HG02623 (cell line): ENCODE data around the gene P2RY6.

Experiments used
- ATAC-seq: cut with Tn5 transposase; IDR thresholded peaks from one replicate; pipeline ENCODE4 v1.9.1; 2021; ENCODE audit warnings: moderate library complexity; ENCODE audit not compliant: unreplicated experiment

Gene P2RY6

DNA sequence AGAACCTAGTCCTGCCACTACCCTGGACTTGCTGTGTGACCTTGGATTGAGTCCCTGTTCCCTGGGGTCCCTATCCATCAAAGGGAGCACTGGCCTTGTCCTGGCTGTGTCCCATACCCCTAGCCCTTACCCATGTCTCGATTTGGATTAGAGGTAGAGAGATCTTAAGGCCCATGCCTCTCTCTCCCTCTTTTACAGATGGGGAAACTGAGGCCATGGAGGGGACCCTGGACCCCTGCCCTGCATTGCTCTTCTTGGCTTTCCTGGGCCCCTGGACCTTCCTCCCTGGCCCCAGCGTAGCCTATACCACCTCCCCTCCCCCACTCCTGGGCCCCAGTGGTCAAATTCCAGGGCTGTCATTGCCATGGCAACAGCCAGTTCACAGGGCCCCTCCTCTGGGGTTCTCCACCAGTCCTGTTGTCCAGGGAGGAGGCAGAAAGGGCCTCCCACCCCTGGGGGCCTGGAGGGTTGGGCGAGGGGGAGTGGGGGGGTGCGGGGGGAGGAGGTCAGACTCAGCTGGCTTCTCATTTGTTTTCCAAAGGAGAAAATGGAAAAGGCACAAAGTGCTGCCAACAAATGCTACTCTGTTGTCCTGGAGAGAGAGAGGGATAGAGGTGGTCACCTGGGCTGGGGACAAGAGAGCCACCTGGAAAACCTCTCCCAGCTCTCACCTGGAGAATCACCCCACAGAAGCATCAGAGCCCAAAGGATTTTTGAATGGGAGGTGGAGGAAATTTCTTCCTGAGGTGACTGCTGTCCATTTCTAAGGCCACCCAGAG lies 59.2 kb downstream of the P2RY6 start:
- ATAC-seq = no peak

DNA sequence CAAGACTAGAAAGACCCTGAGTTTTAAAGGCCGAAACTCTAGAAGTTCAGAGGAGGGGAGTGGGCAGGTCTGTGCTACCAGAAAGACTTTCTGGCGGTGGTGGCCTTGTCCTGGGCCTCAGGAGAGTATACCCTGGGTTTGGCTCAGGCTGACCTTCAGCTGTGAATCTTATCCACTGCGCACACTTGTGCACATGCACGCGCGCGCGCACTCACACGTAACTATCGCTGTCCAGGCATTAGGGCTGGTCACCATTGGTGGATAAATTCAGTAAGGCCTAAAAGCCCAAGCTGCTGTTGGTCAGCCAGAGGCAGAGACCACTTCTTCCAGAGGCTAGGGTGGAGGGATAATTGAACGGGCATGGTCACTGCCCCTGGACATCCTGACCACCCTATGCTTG lies 61.0 kb downstream of the P2RY6 start:
- no peak for ATAC-seq

DNA sequence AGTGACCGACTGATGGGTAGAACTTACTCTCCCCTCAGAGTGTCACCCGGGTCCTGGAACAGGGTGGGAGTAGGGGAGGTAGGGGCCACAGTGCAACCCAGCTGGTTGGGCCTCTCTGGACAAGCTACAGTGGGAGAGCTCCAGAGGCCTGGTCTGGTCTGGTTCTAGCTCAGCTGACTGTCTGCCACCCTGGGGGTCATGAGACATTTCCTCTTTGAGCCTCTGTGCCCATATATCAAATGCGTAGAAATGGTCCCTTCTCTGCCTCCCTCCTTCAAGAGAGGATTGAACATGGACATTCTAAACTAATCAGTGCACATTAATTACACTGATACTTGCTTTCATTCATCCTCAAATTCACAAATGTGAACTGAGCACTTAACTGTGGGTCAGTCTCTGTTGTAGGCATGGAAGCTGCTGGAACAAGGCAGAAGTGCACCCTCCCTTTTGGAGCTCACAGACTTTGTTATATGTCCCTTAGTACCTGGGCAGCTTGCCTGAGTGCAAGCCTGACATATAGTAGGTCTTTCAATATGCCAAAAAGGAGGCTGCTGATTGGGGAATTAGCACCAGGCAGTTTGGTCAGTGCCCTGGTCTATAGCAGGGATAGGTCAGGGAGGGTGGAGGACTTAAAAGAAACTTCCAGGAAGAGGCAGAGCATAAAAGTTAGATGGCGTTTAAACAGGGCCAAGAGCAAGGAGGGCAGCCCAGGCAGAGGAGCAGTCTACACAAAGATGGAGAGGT lies 61.7 kb downstream of the P2RY6 start:
- no peak for ATAC-seq

GRCh38 chr11:73334384-73335203 lies 62.5 kb downstream of the P2RY6 start:
- no peak for ATAC-seq

DNA sequence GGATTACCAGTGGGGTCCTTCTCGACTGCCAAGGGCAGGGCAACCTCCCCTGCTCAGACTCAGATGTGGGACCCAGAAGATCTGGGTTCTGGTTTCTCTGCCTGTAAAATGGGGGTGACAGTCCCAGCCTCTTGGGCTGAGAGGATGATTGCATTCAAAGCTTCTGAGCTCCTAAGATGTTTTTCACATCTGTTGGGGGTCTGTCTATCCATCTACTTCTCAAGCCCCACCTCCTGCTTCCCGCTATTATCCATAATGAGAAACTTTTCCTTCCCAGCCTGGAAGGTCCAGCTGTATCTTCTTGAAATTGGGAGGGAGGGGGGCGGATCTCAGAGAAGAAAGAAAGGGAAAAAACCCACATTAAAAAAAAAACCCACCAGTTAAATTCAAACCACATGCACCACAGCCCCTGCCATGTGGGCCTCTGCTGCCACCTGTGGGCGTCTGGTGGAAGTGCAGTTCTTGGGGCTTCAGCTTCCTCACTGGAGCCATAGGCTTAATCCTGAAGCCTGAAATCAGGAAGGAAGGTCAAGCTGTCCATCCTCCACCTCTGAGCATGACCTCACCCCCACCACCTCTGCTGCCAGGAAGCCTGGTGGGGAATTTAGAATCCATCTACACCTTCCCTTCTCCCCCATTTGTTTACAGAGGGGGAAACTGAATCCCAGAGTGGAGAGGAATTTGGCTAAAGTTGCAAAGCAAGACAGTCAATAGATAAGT lies 63.2 kb downstream of the P2RY6 start:
- no peak for ATAC-seq

- ATAC-seq = no peak
These were observed 65.7 kb downstream of the P2RY6 start for GRCh38 chr11:73337846-73338245.

DNA sequence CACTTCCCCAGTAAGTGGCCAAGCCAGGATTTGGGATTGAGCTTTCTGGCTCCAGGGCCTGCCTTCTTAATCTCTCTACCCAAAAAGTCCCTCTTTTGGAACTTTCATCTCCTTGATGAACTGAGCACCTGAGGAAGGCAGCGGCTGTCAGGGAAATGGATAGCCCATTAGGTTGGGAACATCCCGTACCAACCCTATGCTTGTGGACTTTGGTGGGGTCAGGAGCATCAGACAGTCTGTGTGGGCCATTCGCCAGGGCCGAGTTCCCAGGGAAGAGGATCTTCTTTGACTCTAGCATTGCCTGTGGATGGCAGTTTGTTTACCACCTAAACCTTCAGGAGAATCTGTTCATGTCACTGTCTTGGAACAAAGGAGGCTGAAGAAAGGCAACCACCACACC lies 66.1 kb downstream of the P2RY6 start:
- no peak for ATAC-seq

DNA sequence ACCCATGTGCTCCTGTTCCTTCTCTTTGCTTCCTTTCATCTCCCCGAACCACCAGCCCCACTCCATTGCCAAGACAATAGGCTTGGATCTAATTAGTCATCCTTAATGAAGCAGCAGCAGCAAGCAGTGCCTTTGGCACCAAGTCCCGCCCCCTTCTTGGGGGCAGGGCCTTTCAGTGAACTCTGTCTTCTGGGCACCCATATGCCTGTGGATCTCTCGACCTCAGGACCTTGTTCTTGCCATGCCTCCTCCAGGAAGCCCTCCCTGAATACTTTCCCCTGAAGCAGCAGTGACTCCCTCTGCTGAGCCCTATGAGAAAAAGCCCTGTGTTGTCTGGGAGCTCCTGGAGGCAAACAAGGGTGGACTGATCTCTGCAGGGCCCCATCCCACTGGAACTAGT lies 68.0 kb downstream of the P2RY6 start:
- no peak for ATAC-seq

GRCh38 chr11:73342633-73343032 lies 70.5 kb downstream of the P2RY6 start:
- no peak for ATAC-seq

DNA sequence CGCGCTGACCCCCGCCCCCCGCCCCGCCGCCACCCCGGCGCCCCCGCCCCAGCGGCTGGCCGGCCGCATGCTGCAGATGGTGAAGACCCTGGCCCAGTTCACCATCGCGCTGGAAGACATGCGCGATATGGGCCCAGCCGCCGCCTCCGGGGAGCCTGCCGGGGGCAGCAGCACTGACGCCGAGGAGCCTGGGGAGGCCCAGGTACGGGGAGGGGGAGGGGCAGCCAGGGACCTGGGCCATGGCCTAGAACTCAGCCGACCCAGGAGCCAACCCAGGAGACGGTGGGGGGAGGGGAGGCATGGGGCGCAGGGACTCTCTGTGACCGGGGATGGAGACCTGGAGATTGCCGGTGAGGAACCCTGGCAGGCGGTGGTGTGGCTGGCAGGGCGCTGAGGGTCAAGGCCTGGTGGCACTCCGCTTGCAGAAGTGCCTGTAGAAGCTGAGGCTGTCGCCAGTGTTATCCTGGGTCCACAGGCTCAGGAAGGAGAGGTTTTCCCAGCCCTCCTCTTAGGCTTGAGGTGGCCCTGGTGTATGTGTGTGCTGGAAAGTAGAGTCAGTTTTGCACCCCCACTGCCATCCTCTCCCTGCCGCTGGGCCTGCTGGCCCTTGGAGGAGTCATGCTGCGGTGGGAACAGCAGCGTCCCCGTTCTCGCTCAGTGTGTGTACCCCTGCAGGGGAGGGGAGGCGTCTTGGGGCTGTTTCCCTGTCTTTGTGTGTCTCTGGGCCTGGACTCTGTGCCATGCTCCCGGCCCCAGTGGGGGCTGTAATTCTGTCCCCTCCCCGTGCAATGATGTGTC lies 71.1 kb downstream of the P2RY6 start:
- ATAC-seq = no peak

DNA sequence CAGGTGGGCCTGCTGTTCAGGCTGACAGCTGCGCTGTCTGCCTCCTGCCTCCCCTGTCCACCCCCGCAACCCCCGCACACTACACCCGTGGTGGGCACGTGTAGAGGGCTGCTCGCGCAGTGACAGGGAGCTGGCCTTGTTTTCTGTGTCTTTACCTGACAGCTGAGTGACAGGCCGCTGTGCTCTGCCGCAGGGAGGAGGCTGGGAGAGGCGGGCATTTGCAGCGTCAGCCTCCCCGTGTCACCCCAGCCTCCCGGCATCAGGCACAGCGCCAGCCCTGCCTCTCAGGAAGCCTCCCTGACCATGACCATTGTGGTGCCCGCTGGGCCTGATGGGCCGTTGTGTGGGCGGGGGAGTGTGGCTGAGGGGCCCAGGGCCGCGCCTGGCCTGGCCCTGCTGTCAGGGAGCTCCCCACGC lies 72.1 kb downstream of the P2RY6 start:
- no peak for ATAC-seq

DNA sequence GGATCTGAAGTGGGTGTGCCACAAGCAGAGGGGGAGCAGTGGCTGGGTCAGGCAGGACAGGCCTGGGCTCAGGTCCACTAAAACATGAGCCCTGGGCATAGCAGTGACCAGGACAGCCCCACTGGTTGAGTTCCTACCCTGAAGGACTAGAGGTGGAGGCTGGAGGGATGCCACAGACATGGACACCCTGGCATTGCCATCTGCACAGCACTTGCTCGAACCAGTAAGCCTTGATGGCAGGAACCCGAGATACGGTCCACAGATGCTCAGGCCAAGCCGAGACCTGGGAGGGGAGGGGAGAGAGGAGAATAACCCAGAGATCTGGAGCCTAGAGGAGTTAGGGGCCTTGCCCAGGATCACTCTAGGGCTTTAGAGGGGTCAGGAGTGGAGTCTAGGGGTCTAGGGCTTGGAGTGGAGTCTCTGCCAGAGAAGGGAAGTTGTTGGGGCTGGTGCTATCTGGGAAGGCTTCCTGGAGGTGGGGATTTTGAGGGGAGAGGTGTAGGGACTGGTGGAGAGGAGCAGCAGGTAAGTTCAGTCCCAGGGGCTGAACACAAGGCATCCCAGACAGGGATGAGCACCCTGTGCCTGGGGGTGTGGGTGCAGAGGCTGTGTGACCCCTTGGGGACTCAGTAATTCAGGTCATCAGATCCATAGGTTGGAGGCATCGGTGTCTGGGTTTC lies 73.5 kb downstream of the P2RY6 start:
- no peak for ATAC-seq

DNA sequence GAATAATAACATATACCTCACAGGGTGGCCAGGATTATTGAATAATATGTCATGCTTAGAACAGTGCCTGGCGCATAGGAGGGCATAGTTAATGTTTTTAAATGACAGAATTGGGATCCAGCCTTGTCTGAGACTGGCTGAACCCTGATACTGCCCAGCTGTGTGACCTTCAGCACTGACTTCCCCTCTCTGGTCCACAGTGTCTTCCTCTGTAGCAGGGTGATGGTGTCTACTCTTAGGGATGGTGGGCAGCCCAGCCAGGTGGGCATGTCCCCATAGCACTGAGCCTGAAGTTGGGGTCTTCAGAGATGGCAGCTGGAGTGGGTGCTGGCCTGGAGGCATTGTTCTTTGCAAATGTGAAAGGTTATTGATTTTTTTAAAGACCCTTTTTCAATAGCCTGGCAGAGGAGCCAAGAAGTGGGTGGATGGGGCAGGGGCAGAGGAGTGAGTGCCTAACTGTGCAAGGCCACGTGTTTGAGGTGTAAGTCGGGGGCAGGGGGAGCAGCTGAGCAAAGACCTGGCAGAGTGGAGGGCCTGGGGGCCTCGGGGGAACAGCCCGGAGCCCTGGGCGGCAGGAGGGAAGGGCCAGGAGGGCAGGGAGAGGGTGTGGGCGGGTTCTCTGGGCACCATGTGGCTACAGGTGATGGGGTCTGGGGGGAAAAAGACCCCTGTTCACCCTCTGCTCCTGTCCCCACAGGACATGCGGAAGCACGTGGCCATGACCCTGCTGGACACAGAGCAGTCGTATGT lies 74.2 kb downstream of the P2RY6 start:
- ATAC-seq = no peak

- no peak for ATAC-seq
These were observed 74.9 kb downstream of the P2RY6 start for GRCh38 chr11:73347067-73347466.
